ENCODE results near the gene TAP2.

Gene TAP2

DNA sequence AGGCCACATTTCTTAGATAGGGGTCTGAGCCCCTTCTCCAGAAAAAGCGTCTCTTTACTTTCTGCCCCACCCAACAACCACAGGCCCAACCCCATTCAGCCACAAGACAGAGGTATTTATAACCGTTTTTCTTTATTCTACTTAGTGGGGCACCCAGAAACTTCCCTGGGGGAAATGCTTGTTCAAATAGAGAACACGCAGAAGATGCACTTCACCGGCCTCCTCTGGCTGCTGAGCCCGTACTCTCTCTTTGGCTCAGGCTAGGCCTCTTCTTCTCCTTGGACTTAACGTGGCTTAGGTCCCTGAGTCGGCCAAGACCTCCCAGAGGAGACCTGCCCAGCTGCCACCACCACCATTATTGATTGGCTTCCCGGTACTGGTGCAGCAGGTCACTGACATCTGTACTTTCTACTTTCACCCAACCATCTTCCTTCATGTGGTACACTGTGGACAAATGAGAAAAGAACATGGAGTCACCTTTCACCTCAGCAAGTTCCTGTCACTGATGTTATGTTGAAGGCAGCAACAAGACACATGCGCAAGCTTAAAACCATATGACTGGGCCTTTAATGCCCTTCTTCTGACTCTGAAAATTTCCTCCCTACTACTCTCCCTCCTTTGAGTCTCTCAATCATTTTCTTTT, 2.2 kb upstream of the TAP2 start:
- no peak for TF ChIP-seq ZC3H10 (CRISPR knock-in tag; IDR thresholded peaks at IDR 0.05)
- TF ChIP-seq, protein P1, sequence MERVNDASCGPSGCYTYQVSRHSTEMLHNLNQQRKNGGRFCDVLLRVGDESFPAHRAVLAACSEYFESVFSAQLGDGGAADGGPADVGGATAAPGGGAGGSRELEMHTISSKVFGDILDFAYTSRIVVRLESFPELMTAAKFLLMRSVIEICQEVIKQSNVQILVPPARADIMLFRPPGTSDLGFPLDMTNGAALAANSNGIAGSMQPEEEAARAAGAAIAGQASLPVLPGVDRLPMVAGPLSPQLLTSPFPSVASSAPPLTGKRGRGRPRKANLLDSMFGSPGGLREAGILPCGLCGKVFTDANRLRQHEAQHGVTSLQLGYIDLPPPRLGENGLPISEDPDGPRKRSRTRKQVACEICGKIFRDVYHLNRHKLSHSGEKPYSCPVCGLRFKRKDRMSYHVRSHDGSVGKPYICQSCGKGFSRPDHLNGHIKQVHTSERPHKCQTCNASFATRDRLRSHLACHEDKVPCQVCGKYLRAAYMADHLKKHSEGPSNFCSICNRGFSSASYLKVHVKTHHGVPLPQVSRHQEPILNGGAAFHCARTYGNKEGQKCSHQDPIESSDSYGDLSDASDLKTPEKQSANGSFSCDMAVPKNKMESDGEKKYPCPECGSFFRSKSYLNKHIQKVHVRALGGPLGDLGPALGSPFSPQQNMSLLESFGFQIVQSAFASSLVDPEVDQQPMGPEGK (CRISPR knock-in tag; IDR thresholded peaks at IDR 0.05; ENCODE audit: borderline replicate concordance), result no peak
- TF ChIP-seq ZFP3 (CRISPR knock-in tag; IDR thresholded peaks at IDR 0.05), result no peak
- TF ChIP-seq, protein P2, sequence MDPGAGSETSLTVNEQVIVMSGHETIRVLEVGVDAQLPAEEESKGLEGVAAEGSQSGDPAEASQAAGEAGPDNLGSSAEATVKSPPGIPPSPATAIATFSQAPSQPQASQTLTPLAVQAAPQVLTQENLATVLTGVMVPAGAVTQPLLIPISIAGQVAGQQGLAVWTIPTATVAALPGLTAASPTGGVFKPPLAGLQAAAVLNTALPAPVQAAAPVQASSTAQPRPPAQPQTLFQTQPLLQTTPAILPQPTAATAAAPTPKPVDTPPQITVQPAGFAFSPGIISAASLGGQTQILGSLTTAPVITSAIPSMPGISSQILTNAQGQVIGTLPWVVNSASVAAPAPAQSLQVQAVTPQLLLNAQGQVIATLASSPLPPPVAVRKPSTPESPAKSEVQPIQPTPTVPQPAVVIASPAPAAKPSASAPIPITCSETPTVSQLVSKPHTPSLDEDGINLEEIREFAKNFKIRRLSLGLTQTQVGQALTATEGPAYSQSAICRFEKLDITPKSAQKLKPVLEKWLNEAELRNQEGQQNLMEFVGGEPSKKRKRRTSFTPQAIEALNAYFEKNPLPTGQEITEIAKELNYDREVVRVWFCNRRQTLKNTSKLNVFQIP (CRISPR knock-in tag; IDR thresholded peaks at IDR 0.05; ENCODE audit: borderline replicate concordance, low read depth), result no peak
- TF ChIP-seq BACH2 (CRISPR knock-in tag; IDR thresholded peaks at IDR 0.05; ENCODE audit: borderline replicate concordance), result no peak
- no peak for ATAC-seq

DNA sequence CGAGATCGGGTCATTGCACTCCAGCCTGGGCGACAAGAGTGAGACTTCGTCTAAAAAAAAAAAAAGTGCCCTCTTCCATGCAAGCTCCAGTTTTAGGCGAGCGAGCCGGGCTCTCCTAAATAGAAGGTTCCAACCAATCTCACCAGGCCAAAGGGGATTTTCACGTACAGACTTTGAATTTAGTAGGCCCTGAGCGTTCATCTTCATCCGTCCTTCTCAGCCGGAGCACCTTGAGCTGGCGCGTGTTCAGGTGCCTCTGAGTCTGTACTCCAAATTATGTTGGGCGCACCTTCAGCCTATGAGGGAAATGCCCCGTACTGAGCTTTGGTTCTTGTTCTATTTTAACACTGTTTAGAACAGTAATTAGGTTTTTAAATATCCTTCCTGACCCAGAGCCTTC, 817 bp upstream of the TAP2 start:
- TF ChIP-seq ZFP3 (CRISPR knock-in tag; IDR thresholded peaks at IDR 0.05) (no peak), ZC3H10 (CRISPR knock-in tag; IDR thresholded peaks at IDR 0.05) (no peak), ZNF8 (CRISPR knock-in tag; IDR thresholded peaks at IDR 0.05) (no peak), OSR1 (CRISPR knock-in tag; IDR thresholded peaks at IDR 0.05) (no peak), RARB (CRISPR knock-in tag; IDR thresholded peaks at IDR 0.05) (no peak), CSDC2 (CRISPR knock-in tag; IDR thresholded peaks at IDR 0.05) (no peak)
- TF ChIP-seq, protein P1 (CRISPR knock-in tag; IDR thresholded peaks at IDR 0.05; ENCODE audit: borderline replicate concordance), result no peak
- ATAC-seq, result no peak

DNA sequence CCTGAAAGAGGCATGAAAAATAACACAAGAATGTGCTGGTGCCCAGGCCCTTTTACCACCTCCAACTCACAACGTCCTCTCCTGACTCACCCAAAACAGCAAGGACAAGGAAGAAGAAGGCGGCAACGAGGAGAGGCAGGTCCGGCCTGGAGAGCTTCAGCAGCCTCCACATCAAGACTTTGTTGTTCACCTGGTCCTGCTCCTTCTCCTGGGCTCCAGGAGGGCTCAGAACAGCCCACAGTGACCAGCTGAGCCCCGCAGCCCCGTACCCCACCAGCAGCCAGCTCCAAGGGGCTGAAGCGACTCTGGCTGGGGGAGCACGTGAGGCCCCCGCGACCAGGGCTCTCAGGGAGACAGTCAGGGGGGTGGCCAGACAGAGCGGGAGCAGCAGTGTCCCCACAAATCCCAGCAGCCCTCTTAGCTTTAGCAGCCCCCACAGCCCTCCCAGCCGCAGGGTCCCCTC, 857 bp downstream of the TAP2 start:
- TF ChIP-seq, protein P1 (CRISPR knock-in tag; IDR thresholded peaks at IDR 0.05; ENCODE audit: borderline replicate concordance), result no peak
- TF ChIP-seq ARNTL (CRISPR knock-in tag; IDR thresholded peaks at IDR 0.05; ENCODE audit: borderline replicate concordance, low read depth) (no peak), ZFP30 (CRISPR knock-in tag; IDR thresholded peaks at IDR 0.05) (no peak), BACH2 (CRISPR knock-in tag; IDR thresholded peaks at IDR 0.05; ENCODE audit: borderline replicate concordance) (no peak), TOX (CRISPR knock-in tag; IDR thresholded peaks at IDR 0.05; ENCODE audit: borderline replicate concordance) (no peak), ZNF8 (CRISPR knock-in tag; IDR thresholded peaks at IDR 0.05) (no peak), GLIS3 (CRISPR knock-in tag; IDR thresholded peaks at IDR 0.05) (no peak), ZNF70 (CRISPR knock-in tag; IDR thresholded peaks at IDR 0.05) (no peak), CSDC2 (CRISPR knock-in tag; IDR thresholded peaks at IDR 0.05) (no peak), TCF4 (CRISPR knock-in tag; IDR thresholded peaks at IDR 0.05; ENCODE audit: borderline replicate concordance) (no peak), ISL1 (CRISPR knock-in tag; IDR thresholded peaks at IDR 0.05) (no peak), ZFP3 (CRISPR knock-in tag; IDR thresholded peaks at IDR 0.05) (no peak), SNAI2 (CRISPR knock-in tag; IDR thresholded peaks at IDR 0.05) (no peak)
- TF ChIP-seq, protein P3, sequence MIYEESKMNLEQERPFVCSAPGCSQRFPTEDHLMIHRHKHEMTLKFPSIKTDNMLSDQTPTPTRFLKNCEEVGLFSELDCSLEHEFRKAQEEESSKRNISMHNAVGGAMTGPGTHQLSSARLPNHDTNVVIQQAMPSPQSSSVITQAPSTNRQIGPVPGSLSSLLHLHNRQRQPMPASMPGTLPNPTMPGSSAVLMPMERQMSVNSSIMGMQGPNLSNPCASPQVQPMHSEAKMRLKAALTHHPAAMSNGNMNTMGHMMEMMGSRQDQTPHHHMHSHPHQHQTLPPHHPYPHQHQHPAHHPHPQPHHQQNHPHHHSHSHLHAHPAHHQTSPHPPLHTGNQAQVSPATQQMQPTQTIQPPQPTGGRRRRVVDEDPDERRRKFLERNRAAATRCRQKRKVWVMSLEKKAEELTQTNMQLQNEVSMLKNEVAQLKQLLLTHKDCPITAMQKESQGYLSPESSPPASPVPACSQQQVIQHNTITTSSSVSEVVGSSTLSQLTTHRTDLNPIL (CRISPR knock-in tag; IDR thresholded peaks at IDR 0.05; ENCODE audit: low read depth), result no peak
- TF ChIP-seq, protein P4, sequence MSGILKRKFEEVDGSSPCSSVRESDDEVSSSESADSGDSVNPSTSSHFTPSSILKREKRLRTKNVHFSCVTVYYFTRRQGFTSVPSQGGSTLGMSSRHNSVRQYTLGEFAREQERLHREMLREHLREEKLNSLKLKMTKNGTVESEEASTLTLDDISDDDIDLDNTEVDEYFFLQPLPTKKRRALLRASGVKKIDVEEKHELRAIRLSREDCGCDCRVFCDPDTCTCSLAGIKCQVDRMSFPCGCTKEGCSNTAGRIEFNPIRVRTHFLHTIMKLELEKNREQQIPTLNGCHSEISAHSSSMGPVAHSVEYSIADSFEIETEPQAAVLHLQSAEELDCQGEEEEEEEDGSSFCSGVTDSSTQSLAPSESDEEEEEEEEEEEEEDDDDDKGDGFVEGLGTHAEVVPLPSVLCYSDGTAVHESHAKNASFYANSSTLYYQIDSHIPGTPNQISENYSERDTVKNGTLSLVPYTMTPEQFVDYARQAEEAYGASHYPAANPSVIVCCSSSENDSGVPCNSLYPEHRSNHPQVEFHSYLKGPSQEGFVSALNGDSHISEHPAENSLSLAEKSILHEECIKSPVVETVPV (CRISPR knock-in tag; IDR thresholded peaks at IDR 0.05), result no peak
- TF ChIP-seq, protein P2 (CRISPR knock-in tag; IDR thresholded peaks at IDR 0.05; ENCODE audit: borderline replicate concordance, low read depth), result no peak
- no peak for ATAC-seq
